Measurements from ENCODE around the gene IGSF9B. TPM values are rescaled to one million over a fixed set of nuclear protein-coding genes. Genes with fewer than 3 reads are reported as not detected.

Gene IGSF9B
- total RNA-seq, 4 donors from 2014 or later: 24.1 to 120 (median 43.3) TPM

- Histone ChIP-seq H3K4me1 (peaks cover 0 to 31% (median 0%) of the 10 kb centered on the region in 3 donors), H3K4me3 (no peak overlapping the region), H3K27ac (peak overlapping the region in 3 of 4 donors; percentile 6 to 66 (median 44)), H3K9me3 (no peaks in the 10 kb centered on the region), H3K27me3 (no peaks in the 10 kb centered on the region), H3K36me3 (peaks cover 0 to 55% of the 10 kb centered on the region in 2 donors)
- no CpG with 5 or more reads among the region's 9 CpGs for WGBS, 2 donors (ENCODE audit: low coverage in 1 of 2)
- no peak for ATAC-seq
- no peak for TF ChIP-seq POLR2A (IDR thresholded peaks at IDR 0.05)
- no peak for TF ChIP-seq POLR2AphosphoS5 (IDR thresholded peaks at IDR 0.05)
- TF ChIP-seq EP300 (IDR thresholded peaks at IDR 0.05): no peak
- no peak for TF ChIP-seq CTCF (IDR thresholded peaks at IDR 0.05)
Observed at GRCh38 chr11:133936592-133936991, 20.2 kb downstream of the IGSF9B start.

- TF ChIP-seq CTCF (IDR thresholded peaks at IDR 0.05) (no peak), POLR2A (IDR thresholded peaks at IDR 0.05) (no peak), EP300 (IDR thresholded peaks at IDR 0.05) (no peak), POLR2AphosphoS5 (IDR thresholded peaks at IDR 0.05) (no peak)
- H3K36me3 ChIP-seq: peaks cover 0 to 57% of the 10 kb centered on the region in 2 donors
- ATAC-seq: no peak
- WGBS, 2 donors (ENCODE audit: low coverage in 1 of 2): no CpG with 5 or more reads among the region's 13 CpGs
- peaks cover 0 to 30% (median 0%) of the 10 kb centered on the region in 3 donors for H3K4me1 ChIP-seq
- H3K4me3 ChIP-seq: no peak overlapping the region
- H3K27me3 ChIP-seq: no peaks in the 10 kb centered on the region
- peak overlapping the region in 3 of 4 donors; percentile 6 to 66 (median 44) for H3K27ac ChIP-seq
- H3K9me3 ChIP-seq: no peaks in the 10 kb centered on the region
Observed at GRCh38 chr11:133936136-133936535, 20.6 kb downstream of the IGSF9B start.

GRCh38 chr11:133935551-133935910 is 21.2 kb downstream of the IGSF9B start:
- no peak for ATAC-seq
- peaks cover 0 to 36% (median 0%) of the 10 kb centered on the region in 3 donors for H3K4me1 ChIP-seq
- WGBS, 2 donors (ENCODE audit: low coverage in 1 of 2): 92 to 96% methylated on average over 2 to 4 of the region's 15 CpGs
- peaks cover 0 to 63% of the 10 kb centered on the region in 2 donors for H3K36me3 ChIP-seq
- no peaks in the 10 kb centered on the region for H3K27me3 ChIP-seq
- peak overlapping the region in 2 of 4 donors; percentile 6 to 66 for H3K27ac ChIP-seq
- H3K4me3 ChIP-seq: no peak overlapping the region
- H3K9me3 ChIP-seq: no peaks in the 10 kb centered on the region
- TF ChIP-seq EP300 (IDR thresholded peaks at IDR 0.05): no peak
- TF ChIP-seq POLR2A (IDR thresholded peaks at IDR 0.05): no peak
- TF ChIP-seq POLR2AphosphoS5 (IDR thresholded peaks at IDR 0.05): no peak
- no peak for TF ChIP-seq CTCF (IDR thresholded peaks at IDR 0.05)

GRCh38 chr11:133934599-133935550 is 21.9 kb downstream of the IGSF9B start:
- 74 to 100% methylated on average over 1 to 21 of the region's 33 CpGs for WGBS, 2 donors (ENCODE audit: low coverage in 1 of 2)
- Histone ChIP-seq H3K36me3 (peaks cover 0 to 63% of the 10 kb centered on the region in 2 donors), H3K9me3 (no peaks in the 10 kb centered on the region)

More at GRCh38 chr11:133934599-133935550, 21.9 kb downstream of the IGSF9B start:
- peak overlapping the region in 3 of 4 donors; percentile 44 to 69 (median 66) for H3K27ac ChIP-seq
- H3K4me1 ChIP-seq: peaks cover 0 to 42% (median 0%) of the 10 kb centered on the region in 3 donors
- H3K27me3 ChIP-seq: no peaks in the 10 kb centered on the region
- peak; percentile 45 for ATAC-seq
- no peak for TF ChIP-seq CTCF (IDR thresholded peaks at IDR 0.05)
- TF ChIP-seq POLR2AphosphoS5 (IDR thresholded peaks at IDR 0.05): peak; percentile 39
- H3K4me3 ChIP-seq: no peak overlapping the region

Measured in gastroesophageal sphincter (tissue), 4 donors.